GM18499 (cell line): ENCODE data around the gene CMTM7.

Experiments used
- ATAC-seq: cut with Tn5 transposase; IDR thresholded peaks from one replicate; pipeline ENCODE4 v1.9.1; 2021; ENCODE audit warnings: moderate number of reproducible peaks; ENCODE audit not compliant: insufficient read depth, unreplicated experiment

The CMTM7 gene

GRCh38 chr3:32434206-32434605 lies 42.6 kb downstream of the CMTM7 start:
- no peak for ATAC-seq

GRCh38 chr3:32435911-32436815 lies 44.5 kb downstream of the CMTM7 start:
- no peak for ATAC-seq

GRCh38 chr3:32436816-32437189 lies 45.1 kb downstream of the CMTM7 start:
- no peak for ATAC-seq

GRCh38 chr3:32437896-32438295 lies 46.2 kb downstream of the CMTM7 start:
- no peak for ATAC-seq

GRCh38 chr3:32438596-32439344 lies 47.1 kb downstream of the CMTM7 start:
- ATAC-seq = peak; percentile 93

- peak; percentile 7 for ATAC-seq
These were observed 47.8 kb downstream of the CMTM7 start for GRCh38 chr3:32439421-32439820.

- no peak for ATAC-seq
These were observed 49.1 kb downstream of the CMTM7 start for GRCh38 chr3:32440611-32441350.

GRCh38 chr3:32442766-32443165 lies 51.1 kb downstream of the CMTM7 start:
- no peak for ATAC-seq

- ATAC-seq = no peak
These were observed 51.8 kb downstream of the CMTM7 start for GRCh38 chr3:32443478-32443877.

- ATAC-seq = no peak
These were observed 56.3 kb downstream of the CMTM7 start for GRCh38 chr3:32447865-32448400.

GRCh38 chr3:32448686-32449474 lies 57.2 kb downstream of the CMTM7 start:
- no peak for ATAC-seq

GRCh38 chr3:32449691-32450090 lies 58.0 kb downstream of the CMTM7 start:
- ATAC-seq = no peak

GRCh38 chr3:32450426-32450825 lies 58.8 kb downstream of the CMTM7 start:
- no peak for ATAC-seq

- ATAC-seq = no peak
These were observed 59.5 kb downstream of the CMTM7 start for GRCh38 chr3:32450992-32451659.

GRCh38 chr3:32452009-32452408 lies 60.4 kb downstream of the CMTM7 start:
- ATAC-seq = no peak

GRCh38 chr3:32453346-32453745 lies 61.7 kb downstream of the CMTM7 start:
- no peak for ATAC-seq

- ATAC-seq = no peak
These were observed 62.5 kb downstream of the CMTM7 start for GRCh38 chr3:32454111-32454510.

- no peak for ATAC-seq
These were observed 63.3 kb downstream of the CMTM7 start for GRCh38 chr3:32454731-32455608.
